SHP77 treated with DMSO at 0.1 percent for 48 hours (cell line): ENCODE results near the gene ZNF202.
"Not testable (repeated sequence)": the region's sequence is repeated elsewhere in the genome, so short reads cannot be mapped to it uniquely, and the experiment has no call there.

ENCODE experiments used
- DNase-seq: peaks from one replicate; lab custom pipeline; 2025; lab: John Stamatoyannopoulos, UW

Gene ZNF202

DNA sequence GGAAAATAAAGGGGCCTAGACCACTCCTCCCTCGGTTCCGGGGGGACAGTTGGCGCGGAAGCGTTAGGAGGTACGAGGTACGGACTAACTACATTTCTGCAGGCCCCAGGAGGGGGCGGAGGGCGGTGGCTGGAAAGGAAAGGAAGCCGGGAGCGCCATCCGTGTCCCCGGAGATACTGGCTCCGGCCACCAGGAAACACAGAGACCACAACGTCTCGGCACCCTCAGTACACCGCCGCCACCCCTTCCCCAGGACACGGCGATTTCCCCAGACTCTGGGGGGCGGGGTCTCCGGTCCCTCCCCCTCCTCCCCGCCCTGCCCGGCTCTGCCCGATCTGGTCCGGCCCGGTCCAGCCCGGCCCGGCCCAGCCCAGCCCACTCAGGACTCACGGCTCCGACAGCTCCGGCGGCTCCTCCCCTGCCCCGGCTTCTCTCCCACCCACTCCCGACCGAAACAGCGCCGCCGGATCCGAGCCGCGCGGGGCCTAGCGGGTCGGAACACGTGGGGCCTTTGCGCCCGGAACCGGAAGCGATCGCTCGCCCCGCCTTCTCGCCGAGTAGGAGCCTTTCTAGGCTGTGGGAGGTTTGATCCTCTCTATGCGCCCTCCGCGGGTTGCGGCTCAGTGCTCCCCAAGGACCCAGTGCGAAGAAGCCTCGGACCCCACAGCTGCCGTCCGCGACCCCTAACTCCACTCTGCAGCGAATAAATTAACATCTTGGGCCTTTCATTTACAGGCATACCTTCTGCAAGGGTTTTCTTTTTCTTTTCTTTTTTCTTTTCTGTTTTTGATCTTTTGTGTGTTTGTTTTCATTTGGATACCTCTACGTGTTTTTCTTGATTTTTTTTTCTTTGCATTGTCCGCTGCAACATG lies at the start of gene ZNF202:
TSS of gene ZNF202 (minus strand) at position 502 of the 872 bp plus-strand sequence. CDS start 10,772 bp downstream, outside the sequence.
- peak; percentile 69 for DNase-seq

DNA sequence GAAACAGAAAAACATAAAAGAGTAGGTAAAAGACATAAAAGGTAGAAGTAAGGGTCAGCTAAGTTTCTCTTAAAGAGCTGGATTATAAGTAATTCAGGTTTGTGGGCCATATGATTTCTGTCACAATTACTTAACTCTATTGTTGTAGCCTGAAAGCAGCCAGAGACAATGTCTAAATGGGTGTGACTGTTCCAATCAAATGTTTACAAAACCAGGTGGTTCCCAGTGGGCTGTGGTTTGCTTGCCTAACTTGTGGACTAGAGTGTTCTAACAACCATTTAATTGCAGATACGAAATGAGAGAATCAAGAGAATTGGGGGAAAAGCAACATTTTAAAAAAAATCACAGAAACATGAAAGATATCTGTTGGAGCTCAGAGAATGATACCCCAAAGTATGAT lies 42.1 kb upstream of the ZNF202 start:
- no peak for DNase-seq

DNA sequence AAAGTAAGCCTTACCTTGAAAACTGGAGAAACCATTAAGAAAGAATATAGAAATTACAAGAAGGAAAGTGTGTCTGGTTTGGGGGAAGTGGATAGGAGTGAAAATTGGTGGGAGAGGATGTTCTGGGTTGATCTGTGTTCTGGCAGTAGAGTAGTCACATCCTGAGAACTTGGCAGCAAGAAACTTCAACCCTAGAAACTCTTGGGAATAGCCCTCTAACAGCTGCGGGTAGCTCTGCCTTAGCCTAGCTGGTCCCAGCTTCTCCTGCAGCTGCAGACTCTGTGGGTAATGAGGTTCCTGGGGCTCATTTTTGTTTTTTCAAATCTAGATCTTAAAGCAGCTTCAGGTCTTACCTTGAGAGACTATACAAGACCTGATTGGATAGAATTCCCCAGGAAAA lies 37.1 kb upstream of the ZNF202 start:
- DNase-seq = no peak

DNA sequence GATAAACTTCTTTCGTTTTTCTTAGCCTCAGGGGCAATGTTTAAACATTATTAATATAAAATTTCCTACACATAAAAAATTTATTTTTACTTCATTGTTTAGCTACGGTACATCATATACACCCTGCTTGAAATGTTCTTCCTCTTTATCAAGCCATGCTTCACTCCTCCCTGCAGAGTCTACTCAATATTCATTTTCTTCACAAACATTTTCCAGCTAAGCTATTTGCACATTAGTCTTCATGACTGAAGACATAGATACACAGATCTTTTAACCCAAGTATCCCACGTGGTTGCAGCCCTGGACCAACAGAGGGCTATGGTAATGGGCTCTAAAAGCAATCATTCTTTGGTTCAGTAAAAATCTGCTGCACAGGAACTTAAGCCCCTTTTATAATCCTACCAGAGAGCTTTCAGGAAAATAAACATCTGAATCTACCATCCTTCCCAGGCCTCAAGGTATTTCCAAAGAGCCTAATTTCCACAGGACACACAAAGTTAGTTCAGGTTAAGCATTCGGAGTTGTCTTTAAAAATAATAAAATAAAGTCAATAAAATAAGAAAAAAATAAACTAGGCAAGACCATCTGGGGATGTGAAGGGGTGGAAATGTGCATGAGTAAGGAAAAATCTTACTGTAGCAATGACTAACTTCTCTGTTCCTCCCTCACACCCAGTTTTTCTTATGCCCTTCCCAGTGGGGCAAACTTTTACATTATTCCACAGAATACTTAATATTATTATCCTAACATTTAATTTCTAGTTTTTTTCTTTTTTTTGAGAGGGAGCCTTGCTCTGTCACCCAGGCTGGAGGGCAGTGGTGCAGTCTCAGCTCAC lies 34.5 kb upstream of the ZNF202 start:
- DNase-seq = no peak

DNA sequence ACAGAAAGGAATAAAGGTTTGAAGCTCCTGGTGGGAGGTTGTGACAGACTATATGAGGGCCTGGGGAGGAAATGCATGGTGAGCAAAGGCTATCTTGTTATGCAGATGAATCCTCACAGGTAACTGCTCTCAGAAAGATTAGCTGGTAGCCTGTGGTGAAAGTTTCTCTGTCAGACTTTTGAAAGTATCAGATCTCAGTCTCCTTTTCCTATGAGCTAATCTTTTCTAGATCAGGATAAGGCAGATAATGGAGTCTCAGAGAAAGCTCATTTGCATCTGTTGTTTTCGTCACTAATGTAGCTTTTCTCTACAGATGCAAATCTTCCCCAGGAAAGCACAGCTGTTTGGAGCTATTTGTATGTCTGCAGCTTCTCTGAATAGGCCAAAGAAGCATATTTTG lies 33.8 kb upstream of the ZNF202 start:
- no peak for DNase-seq

DNA sequence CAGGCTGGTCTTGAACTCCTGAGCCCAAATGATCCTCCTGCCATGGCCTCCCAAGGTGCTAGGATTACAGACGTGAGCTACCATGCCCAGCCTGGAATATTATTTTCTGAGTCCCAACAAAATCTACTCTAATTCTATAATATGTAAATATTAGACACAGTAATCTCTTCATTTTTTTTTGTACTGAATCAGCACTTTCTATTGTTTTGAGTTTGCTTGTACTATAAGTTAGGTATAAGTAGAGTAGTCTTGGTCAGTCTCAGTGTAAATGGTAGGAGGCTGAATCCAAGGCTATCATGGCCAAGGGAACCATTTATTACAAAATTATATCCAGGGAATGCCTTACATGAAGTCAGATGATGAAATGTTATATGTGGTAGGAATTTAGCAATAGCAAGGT lies 32.5 kb upstream of the ZNF202 start:
- no peak for DNase-seq

DNA sequence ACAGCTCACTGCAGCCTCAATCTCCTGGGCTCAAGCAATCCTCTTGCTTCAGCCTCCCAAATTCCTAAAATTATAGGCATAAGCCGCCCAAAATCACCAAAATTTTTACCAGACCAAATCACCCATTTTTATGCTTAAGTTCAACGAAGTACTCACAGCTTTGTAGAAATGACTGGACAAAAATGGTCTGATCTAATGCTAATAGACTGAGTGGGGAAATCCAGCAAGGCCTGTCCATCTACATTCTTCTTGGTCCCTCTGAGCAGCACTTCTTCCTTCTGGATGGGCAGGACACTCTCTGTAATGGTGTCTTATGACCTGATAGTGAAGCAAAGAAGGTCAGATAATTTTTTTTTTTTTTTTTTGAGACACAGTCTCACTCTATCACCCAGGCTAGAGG lies 31.6 kb upstream of the ZNF202 start:
- DNase-seq = no peak

DNA sequence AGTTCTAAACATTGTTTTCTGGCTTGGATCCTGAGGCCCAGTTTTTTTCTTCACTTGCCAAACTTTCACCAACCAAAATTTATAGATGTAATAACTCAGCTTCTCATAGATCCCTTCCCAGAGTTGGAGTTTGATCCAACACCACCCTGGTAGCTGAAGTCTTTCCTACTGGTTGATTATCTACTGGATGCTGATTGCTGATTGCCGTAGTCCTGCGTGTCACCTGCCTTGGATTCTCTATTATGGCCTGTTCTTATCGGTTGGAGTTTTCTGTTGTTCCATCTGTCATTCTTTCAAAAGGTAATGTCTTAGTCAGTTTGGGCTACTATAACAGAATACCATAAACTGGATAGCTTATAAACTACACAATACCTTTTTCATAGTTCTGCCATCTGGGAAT lies 30.2 kb upstream of the ZNF202 start:
- DNase-seq = no peak

DNA sequence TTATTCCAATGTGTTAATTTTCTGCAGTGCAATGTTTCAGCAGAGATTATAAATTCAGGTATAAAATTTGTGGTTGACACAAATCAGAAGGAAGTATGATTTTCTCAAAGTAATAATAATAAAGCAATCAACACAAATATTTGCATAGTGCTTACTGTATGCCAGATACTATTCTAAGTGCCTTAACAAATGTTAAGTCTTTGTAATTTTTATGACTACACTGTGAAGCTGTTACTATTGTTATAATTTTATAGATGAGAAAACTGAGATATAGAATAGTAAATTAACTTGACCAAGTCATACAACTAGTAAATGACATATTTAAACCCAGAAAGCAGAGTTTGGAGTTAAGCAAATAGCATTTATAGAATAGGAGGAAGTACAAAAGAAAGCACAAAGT lies 29.3 kb upstream of the ZNF202 start:
- DNase-seq = no peak

DNA sequence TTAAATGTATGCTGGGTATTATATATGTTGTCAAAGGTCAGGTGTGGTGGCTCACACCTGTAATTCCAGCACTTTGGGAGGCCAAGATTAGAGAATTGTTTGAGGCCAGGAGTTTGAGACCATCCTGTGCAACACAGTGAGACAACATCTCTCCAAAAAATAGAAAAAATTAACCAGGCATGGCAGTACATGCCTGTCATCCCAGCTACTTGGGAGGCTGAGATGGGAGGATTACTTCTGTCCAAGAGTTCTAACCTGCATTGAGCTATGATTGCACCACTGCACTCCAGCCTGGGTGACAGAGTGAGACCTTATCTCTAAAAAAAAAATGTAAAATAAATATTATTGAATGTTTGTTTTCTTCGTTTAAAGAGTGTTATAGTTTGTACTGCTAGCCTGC lies 24.1 kb upstream of the ZNF202 start:
- DNase-seq = no peak

DNA sequence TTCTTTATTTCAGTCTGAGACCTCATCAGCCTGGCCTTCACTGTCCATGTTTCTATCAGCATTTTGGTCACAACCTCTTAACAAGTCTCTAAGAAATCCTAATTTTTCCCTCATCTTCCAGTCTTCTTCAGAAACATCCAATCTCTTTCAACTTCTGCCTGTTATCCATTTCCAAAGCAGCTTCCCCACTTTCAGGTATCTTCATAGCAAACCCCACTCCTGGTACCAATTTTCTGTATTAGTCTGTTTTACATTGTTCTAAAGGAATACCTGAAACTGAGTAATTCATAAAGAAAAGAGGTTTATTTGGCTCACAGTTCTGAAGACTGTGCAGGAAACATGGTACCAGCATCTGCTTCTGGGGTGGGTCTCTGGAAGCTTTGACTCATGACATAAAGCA lies 21.0 kb upstream of the ZNF202 start:
- no peak for DNase-seq

DNA sequence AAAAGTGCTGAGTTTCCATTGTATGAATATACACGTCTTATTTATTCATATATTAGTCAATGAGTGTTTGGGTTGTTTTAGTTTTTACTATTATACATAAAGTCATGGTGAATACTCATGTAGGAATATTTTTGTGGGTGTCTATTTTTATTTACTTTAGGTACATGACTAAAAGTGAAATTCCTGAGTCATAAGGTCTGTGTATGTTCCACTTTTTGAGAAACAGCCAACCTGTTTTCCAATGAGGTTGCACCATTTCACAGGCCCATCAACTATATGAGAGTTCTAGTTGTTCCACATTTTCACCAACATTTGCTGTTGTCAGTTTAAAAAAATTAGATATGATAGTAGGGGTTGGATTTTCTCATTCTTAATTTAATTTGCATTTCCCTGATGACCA lies 19.4 kb upstream of the ZNF202 start:
- DNase-seq = no peak

DNA sequence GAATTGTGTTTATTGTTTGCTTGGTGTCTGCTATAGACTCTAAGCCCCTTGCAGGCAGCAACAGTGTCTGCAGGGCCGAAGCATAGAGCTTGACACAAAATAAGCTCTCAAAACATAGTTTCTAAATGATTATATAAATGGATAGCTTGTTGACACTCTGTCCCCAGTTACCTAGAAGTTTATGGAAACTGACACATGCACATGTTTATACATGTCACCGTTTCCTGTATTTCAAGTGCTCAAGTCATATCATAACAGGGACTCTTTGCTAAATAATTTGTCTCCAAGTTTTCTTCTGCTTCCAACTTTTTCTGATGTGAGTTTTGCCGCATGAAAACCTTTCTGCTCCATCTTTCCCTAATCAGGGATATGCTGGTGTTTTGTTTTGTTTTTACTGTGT lies 16.5 kb upstream of the ZNF202 start:
- DNase-seq = no peak

DNA sequence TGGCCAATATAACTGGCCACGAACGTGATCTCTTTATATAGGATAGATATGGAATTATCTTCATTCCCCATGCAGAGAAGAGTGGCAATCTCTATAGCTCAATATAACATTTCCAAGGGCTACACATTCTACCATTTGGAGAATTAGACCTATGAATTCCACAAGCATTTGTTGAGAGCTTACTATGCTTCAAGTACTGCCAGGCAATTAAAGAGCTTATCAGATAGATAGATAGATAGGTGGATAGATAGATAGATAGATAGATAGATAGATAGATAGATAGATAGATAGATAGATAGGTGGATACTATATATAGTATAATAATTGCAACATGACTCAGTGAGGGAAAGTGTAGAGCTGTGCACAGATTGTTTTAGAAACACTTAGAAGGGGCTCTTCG lies 14.4 kb upstream of the ZNF202 start:
- no peak for DNase-seq

DNA sequence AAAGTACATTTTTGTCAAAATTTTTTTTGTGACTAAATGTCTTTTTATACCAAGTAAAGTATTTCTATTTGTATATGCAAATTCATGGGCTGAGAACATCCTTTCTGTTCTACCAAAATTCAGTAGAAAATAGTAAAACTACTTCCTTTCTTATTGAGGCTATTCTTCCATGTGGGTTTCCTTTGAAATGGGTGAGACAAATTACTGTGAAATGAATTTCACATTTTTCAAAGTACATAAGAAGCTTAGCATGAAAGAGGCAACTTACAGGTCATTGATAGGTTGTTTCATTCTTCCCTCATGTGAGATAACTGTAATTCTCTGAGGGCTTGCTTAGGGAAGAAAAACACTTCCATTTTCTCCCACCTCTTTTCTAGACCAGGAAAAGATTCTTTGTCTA lies 13.9 kb upstream of the ZNF202 start:
- no peak for DNase-seq

DNA sequence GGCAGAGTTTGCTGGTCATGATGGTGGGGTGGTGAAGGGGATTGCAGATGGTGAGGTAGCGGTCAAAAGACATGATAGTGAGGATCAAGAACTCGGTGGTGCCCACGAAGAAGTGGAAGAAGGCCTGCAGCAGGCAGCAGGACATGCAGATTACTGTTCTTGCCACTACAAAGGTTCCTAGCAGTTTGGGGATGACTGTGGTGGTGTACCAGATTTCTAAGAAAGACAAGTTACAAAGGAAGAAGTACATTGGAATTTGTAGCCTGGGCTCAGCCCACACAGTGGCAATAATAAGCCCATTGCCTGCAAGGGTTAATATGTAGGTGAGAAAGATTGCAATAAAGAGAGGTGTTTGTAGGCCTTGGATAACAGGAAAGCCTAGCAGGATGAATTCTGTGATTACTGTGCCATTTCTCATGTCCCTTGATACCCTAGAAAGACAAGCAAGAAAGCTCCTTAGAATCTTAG lies 12.7 kb upstream of the ZNF202 start, which contains the start of gene OR6X1:
TSS of gene OR6X1 (minus strand) at position 418 of the 468 bp plus-strand sequence. CDS start at position 418, 0 bp downstream.
- DNase-seq = no peak

DNA sequence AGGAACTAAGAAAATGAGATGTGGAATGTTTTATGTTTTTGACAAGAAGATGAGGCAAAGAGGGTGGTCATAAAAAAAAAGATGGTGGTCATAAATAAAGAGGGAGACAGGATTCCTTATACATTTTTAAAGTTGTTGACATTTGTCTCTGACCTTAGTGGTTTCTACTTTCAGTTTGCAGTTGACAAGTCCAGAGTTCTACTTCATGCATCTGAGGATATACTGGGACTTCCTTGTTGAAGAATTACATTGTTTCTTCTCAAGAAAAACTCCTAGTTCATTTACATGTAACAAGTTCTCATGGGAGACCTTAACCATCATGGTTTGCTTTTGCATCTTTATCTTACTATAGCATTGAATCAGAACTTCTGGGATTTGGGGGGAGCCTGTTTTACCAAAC lies 11.7 kb upstream of the ZNF202 start:
- DNase-seq = no peak

DNA sequence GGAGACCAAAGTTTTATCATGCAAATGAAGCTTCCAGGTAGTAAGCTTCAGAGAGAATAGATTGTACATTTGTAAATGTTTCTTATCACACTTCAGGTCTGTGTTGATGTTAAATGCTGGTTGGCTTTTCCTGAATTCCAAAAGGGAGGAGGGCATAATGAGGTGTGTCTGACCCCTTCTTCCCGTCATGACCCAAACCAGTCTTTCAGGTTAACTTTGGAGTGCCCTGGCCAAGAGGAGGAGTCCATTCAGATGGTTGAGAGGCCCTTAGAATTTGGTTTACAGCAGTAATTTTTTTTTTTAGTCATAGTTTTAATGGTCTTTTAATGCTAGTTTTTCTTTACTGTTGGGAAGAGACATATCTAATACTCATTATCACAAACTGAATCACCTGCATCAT lies 10.3 kb upstream of the ZNF202 start:
- no peak for DNase-seq

DNA sequence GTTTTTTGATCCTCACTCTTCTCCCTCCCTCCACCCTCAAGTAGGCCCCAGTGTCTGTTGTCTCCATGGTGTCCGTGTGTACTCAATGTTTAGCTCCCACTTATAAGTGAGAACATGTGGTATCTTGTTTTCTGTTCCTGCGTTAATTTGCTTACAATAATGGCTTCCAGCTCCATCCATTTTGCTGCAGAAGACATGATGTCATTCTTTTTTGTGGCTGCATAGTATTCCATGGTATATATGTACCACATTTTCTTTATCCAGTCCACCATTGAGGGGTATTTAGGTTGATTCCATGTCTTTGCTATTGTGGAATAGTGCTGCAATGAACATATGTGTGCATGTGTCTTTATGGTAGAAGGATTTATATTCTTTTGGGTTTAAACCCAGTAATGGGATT lies 6.9 kb upstream of the ZNF202 start:
- DNase-seq = not testable (repeated sequence)

DNA sequence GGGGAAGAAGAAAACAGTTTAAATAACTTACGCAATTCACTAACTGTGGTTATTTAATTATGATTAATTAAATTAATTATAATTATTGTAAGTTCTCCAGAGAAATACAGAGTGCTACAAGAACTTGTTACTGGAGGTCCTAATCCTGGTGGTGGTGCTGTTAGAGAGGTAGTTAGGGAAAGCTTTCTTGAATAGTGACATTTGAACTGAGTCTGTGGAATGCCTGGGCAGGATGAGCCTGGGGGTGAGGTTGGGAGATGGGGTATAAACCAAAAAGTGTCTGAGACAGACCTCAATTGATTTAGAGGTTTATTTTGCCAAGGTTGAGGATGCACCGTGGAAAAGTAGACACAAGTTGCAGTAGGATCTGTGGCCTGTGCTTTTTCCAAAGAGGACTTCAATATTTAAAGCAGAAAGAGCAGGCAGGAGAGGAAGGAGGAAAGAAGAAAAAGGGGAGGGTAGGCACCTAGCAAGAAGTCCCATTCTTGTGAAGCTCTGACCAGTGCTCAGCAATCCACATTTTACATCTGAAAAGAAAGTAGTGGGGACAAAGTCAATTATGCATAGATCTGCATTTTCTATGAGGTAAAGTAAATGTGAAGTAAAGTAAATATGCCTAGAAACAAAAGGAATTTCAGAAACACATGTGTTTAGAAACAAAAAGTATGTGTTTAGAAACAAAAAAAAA lies 4.4 kb upstream of the ZNF202 start:
- DNase-seq = no peak

DNA sequence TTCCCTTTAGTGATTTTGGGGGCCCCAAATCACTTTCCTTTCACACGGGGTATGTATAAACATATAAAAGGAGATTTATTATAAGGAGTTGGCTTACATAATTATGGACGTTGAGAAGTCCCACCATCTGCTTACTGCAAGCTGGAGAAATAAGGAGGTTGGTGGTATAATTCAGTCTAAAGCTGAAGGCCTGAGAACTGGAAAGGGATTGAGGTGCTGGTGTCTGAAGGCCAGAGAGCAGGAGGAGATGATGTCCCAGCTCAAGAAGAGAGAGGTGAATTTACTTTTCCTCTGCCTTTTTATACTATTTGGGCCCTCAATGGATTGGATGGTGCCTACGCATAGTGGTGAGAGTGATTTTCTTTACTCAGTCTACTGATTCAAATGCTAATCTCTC lies 1.3 kb upstream of the ZNF202 start:
- DNase-seq = no peak

DNA sequence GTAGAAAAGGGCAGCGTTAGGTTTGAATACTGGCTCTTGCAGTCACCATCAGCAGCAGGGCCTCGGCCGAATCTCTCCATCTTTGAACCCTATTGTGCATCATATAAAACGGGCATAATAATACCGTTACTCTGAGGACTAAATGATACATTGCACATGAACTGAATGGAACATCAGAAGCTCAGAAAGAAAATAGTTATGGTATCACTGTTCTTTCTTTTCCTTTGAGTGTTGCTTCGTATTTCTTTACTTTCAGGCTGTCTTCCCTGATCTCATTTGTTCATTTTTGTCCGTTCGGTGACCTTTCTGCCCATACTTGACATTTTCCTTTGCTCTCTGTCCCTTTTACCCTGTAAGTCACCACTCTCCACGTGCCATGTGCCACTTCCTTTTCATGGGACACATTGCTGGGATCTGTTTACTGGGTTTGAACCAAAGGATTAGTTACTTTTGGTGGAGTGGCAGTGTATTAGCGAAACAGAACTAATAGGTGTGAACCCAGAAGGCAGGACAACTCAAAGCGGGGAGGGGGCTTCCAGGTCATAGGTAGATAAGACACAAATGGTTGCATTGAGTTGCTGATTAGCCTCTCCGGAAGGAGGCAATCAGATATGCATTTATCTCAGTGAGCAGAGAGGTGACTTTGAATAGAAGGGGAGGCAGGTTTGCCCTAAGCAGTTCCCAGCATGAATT lies 717 bp upstream of the ZNF202 start:
- DNase-seq = peak; percentile 37
